NCI-H226 (cell line): ENCODE measurements around the gene DNTTIP2.
"Not testable (repeated sequence)": the region's sequence is repeated elsewhere in the genome, so short reads cannot be mapped to it uniquely, and the experiment has no call there.

Source experiments
- DNase-seq: peaks from one replicate; pipeline ENCODE4 v3.0.0-alpha.2; 2015

Gene DNTTIP2

GRCh38 chr1:93840956-93841482 is 38.0 kb downstream of the DNTTIP2 start:
- no peak for DNase-seq

DNA sequence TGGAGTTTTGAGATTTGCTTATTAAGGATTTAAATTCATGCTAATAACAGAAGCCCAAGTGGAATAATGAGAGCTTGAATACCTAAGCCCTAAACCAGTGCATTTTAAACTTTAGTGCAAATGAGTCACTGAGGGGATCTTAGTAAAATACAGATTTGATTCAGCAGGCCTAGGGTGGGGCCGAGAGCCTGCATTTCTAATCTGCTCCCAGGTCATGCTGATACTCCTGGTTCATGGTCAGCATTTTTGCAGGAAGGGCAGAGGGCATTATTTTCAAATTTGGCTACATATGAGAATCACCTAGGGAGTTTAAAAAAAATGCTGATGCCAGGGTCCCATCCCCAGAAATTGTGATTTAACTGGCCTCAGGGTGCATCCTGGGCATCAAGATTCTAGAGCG is 39.3 kb downstream of the DNTTIP2 start:
- DNase-seq: no peak

DNA sequence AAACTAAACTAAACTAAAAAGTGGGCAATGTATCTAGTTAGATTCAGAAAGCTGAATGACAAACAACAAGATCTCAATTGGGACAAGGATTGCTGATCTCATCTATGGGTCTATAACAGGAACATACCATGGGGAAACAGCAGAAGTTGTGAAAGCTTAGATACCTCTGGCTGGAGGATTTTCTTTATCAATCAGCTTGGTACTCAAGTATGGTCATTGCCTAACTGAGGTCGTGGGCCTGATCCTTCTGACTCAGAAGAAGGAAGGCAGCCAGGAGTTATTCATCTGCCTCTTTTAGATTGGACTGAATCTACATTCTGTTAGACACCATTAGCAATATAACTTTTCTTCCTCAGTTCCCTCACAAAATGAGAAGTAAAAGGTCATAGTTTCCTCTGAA is 39.7 kb downstream of the DNTTIP2 start:
- peak; percentile 69 for DNase-seq

DNA sequence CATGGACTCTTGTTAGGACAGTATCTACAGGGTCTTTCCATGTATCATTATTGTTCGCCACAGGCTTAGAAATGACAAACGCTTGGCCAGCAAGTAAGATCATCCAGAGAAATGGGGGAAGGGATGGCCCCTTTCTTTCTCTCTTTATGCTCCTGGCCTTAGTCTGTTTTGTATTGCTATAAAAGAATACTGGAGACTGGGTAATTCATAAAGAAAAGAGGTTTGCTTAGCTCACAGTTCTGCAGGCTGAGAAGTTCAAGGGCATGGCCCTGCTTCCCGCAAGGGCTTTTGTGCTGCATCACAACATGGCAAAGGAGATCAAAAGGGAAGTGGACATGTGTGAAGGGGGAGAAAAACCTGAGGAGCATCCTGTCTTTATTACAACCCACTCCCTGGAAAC is 41.0 kb downstream of the DNTTIP2 start:
- DNase-seq: no peak

- not testable (repeated sequence) for DNase-seq
These were observed 45.7 kb downstream of the DNTTIP2 start for GRCh38 chr1:93833293-93833692.

DNA sequence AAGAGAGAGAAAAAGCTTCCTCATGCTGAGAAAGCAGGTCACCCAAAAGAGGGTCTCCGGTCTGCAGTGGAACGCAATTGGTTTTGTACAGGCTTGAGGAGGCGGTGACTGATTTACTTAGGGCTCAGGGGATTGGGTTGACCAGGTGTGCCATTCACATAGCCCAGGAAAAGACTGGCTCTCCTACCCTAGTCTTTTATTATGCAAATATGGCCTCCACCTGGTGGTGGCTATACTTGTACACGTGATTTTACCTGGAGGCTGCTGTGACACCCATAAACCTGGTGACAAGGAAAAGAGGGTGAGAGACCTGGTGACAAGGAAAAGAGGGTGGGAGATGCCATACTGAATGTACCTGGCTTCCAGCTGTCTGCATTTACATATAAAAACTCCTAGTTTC is 49.9 kb downstream of the DNTTIP2 start:
- DNase-seq: no peak

DNA sequence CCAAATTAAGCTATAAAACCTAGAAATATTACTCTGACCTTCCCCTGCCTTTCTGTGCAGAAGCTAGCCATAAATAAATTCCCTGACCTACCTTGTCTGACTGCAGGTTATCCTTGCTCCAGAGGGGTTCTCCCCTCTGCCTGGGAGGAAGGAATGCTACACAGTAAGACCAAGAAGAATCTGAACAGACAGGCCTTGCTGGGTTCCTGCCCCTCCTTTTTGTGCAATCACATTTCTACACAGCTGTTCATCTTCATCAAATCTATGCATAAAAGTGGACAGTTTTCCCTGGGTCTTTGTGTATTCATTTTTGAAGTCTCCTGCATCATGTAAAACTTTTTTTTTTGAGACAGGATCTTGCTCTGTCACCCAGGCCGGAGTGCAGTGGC is 50.6 kb downstream of the DNTTIP2 start:
- DNase-seq: no peak

- peak; percentile 41 for DNase-seq
These were observed 51.2 kb downstream of the DNTTIP2 start for GRCh38 chr1:93827633-93828366.

DNA sequence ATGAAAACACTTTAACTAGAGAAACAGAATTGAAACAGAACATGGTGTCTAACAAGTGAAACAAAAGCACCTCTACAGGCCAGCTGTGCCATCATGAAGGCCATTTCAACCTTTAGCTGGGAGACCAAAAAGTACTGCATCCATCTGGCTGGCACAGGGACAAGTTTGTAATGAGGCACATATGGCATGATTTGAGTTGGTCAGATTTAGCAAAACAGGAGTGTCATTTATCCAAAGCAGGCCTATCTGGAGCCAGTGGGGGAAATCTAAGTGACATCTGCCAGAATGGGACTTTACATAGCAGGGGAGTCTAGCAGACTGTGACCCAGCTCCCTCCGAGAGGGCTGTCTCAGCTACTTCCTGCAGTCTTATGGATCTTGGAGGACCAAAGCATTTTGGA is 51.9 kb downstream of the DNTTIP2 start:
- DNase-seq: no peak

DNA sequence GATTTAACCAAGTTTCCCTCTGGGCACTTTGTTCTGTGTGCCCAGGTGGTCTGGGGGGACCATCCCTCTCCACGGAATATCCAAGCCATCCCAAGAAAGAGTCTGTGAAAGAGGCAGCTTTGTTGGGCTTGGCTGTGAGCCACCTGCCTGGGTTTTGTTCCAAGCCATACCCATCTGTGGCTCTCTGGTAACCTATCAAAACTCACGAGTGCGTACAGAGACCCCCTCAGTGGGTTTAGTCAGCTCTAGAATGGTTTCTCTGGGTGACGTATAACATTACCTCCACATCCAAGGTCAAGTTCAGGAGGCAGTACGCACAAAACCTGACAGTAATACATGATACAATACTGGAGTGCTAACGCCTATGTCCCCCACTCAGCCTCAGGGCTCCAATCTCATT is 54.2 kb downstream of the DNTTIP2 start:
- DNase-seq: no peak

DNA sequence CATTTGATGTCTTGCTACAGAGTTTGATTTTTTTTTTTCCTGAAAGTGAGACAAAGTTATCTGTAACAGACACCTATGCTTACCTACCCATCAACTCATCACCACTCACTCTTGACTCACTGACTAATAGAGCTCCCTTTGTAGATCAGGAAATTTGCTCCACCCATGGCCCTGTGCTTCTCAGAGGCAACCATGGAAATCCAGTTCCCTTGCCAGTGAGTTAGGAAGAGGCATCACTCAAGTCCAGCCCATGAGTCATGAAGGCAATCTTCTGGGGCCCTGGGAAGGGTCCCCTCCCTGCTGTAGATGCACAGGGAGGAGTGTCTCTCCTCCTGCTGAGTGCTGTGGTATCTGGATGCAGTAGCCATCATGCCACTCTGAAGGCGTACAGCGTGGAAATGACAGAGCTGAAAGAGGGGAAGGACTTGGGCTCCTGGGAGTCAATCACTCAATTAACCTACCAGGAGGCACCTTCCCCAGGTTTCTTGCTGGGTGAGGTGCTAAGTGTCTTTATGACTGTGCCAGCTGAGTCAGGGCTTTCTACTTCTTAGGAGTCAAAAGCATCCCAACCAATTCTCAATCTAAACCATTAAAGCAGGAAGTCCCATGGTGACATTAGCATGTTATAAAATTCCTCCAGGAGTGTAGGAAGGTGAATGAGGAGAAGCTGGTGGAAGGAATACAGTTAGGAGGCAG is 56.1 kb downstream of the DNTTIP2 start:
- DNase-seq: no peak

DNA sequence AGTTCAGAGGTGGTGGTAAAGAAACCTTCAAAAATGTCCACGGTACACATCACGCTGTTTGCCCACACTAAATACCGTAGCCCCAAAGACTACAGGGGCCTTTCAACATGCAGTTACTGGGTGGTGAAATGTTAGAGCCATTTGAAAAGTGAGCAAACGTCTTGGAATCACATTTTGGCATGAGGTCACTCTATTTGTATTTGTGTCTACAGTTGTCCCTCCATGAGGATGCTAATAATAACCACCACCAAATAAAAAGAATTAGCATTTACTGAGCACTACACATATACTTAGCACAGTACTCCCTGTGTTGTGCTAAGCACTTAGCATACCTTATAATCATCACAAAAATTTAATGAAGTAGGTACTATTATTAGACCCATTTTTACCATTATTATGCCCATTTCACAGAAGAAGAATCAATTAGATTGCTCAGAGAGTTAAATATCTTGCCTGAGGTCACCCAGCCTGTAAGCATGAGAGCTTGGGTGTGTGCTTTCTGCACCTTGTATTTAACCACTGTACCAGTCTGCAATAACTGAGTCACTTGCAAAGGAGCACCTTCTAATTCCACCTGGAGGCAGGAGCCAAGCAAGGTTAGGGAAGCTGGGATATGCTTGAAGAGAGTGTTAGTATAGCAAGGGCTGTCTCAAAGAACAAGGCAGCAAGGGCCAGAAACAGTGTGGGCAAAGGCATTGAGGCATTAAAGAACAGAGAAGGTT is 57.4 kb downstream of the DNTTIP2 start:
- DNase-seq: no peak

- DNase-seq: no peak
These were observed 58.2 kb downstream of the DNTTIP2 start for GRCh38 chr1:93820554-93821422.

DNA sequence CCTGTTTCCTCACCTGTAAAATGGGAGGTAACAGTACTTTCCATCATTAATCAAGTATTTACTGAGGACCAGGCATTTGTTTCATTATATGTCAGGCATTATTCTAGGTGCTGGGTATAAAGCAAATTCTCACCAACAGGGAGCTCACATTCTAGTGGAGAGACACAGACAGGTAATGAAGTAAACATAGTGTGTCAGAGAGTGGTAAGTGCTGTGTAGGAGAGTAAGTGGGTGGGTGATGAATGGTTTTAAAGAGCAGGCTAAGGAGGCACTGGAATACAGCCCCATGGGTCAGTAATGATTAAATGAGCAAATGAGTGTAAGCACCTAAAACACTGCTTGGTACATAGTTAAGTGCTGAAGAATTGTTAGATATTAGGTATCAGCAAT is 60.4 kb downstream of the DNTTIP2 start:
- DNase-seq: no peak

DNA sequence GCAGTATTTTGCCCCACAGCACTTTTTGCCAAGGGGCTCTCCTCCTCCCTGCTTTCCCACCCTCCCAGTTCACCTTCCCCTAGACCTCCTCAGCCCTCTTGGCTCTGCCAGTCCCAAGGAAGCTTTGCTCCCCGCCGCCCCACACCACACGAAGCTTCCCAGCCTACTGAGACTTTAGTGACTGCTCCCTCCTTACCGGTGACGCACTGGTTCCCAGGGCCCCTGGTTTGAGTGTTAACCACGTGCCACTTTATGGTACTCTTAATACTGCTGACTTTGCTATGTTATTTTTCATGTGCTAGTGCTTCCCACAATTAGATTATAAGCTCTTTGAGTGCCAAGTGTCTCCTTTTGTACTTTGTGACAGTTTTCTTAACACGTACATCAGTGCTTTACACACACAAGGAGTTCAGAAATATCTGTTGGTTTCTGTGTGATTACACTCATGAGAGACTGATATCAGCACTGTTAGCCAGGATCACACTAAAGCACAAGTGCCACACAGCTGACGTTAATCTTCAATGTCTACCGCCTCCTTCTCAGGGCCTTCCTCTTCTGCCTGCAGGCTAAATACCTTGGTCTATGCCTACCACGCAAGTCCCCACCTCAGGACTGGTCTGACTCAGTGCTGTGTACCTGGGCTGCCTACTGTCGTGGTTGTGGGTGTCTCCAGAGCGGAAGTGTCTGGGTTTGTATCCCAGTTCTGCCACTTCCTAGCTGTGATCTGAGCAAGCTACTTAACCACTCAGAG is 61.0 kb downstream of the DNTTIP2 start:
- no peak for DNase-seq

DNA sequence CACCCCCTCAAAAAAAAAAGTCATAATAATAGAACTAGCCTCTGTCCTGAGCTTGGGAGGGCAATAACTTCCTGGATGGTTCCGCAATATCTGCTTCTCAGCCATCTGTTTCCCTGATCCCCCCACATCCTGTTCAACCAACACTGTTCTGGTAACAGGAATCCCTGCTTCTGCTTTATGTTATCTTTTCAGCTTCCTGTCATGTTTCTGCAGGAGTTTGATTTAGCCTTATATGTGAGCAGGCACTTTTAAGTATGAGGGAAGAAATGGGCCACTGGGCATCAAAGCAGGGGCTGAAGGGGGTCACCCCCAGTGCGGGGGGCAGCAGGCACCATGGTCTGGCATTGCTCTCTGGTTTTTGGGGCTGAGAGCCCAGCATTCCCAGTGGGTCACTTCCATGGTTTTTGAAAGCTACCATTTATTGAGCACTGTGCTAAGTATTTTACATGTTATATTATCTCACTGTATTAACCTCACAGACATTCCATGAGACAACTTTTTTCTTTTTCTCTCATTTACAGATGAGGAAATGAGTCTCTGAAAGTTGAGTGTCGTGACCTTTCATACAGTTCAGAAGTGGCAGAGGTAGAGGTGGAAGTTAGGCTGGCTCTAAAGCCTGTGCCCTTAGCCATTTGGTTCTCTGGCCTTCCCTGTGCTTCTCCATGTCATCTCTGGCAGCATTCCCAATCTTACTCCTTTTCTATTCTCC is 61.9 kb downstream of the DNTTIP2 start:
- peak; percentile 66 for DNase-seq
